ENCODE measurements around the gene CDH23.

- TF ChIP-seq CTCF (IDR thresholded peaks at IDR 0.05) (no peak), POLR2AphosphoS5 (IDR thresholded peaks at IDR 0.05) (no peak), EP300 (IDR thresholded peaks at IDR 0.05) (no peak)
Measured at GRCh38 chr10:71819985-71820384, 423.3 kb downstream of the CDH23 start.

Measured in upper lobe of left lung (tissue), 4 donors.